GM21737 (cell line): ENCODE measurements around the gene TMEM145.

ENCODE experiments used
- ATAC-seq: cut with Tn5 transposase; IDR thresholded peaks from one replicate; pipeline ENCODE4 v1.9.1; 2021; ENCODE audit warnings: mild to moderate bottlenecking, moderate library complexity; ENCODE audit not compliant: unreplicated experiment

Gene TMEM145

GRCh38 chr19:42357290-42357689 is 44.2 kb downstream of the TMEM145 start:
- no peak for ATAC-seq

- no peak for ATAC-seq
Measured at GRCh38 chr19:42360787-42361544, 47.9 kb downstream of the TMEM145 start.

GRCh38 chr19:42361545-42361910 is 48.4 kb downstream of the TMEM145 start:
- ATAC-seq = no peak

GRCh38 chr19:42362342-42362741 is 49.2 kb downstream of the TMEM145 start:
- no peak for ATAC-seq

GRCh38 chr19:42362891-42363440 is 49.9 kb downstream of the TMEM145 start:
- no peak for ATAC-seq

- ATAC-seq = no peak
Measured at GRCh38 chr19:42363614-42364346, 50.7 kb downstream of the TMEM145 start.

- ATAC-seq = no peak
Measured at GRCh38 chr19:42366673-42367072, 53.6 kb downstream of the TMEM145 start.

- no peak for ATAC-seq
Measured at GRCh38 chr19:42367929-42368328, 54.8 kb downstream of the TMEM145 start.

GRCh38 chr19:42368360-42368759 is 55.3 kb downstream of the TMEM145 start:
- ATAC-seq = no peak

- no peak for ATAC-seq
Measured at GRCh38 chr19:42368765-42369164, 55.7 kb downstream of the TMEM145 start.

GRCh38 chr19:42369433-42370067 is 56.4 kb downstream of the TMEM145 start:
- ATAC-seq = no peak

GRCh38 chr19:42370068-42370520 is 57.0 kb downstream of the TMEM145 start:
- no peak for ATAC-seq

- no peak for ATAC-seq
Measured at GRCh38 chr19:42370626-42371175, 57.6 kb downstream of the TMEM145 start.
